PC-9 (cell line): ENCODE measurements around the gene LRFN5. TPM values are rescaled to one million over a fixed set of nuclear protein-coding genes. Genes with fewer than 3 reads are reported as not detected.

Experiments
- BruUV-seq: library from RNA; stranded (reverse); fragments of 400-500 nt; replicated peaks from 2 replicates; lab custom pipeline; 2021; lab: Mats Ljungman, UMichigan
- CTCF ChIA-PET: fragments of 300-600 bp; sonication (Branson Sonifier 250); formaldehyde crosslinking; loops from one replicate; lab custom pipeline; 2022; ENCODE audit warnings: antibody characterized with exemption; lab: Charles Lee
- POLR2A ChIA-PET: fragments of 300-600 bp; sonication (Branson Sonifier 250); formaldehyde crosslinking; loops from one replicate; lab custom pipeline; 2022; ENCODE audit warnings: antibody characterized with exemption; ENCODE audit not compliant: unreplicated experiment; lab: Charles Lee
- DNase-seq, 2 experiments: peaks; one replicate each; pipeline versions ENCODE4 v3.0.0 to v3.0.0-alpha.2; 2015 to 2022; ENCODE audit warnings: mixed read lengths in 1 of 2
- H2AFZ ChIP-seq: fragments of 200-600 bp; sonication (generic); 2 replicates; pipeline ENCODE4 v1.8.1; 2017; ENCODE audit warnings: antibody characterized with exemption
- H3F3A ChIP-seq: fragments of 200-600 bp; sonication (generic); 2 replicates; pipeline ENCODE4 v1.8.1; 2017; ENCODE audit warnings: antibody characterized with exemption, mild to moderate bottlenecking, low read depth; ENCODE audit not compliant: insufficient read depth
- H3K27ac ChIP-seq: fragments of 200-600 bp; sonication (generic); 2 replicates; pipeline ENCODE4 v1.6.1; 2016; ENCODE audit warnings: mixed run types
- H3K27me3 ChIP-seq: fragments of 200-600 bp; sonication (generic); 2 replicates; pipeline ENCODE4 v1.6.1; 2016; ENCODE audit warnings: low read depth, mixed run types; ENCODE audit not compliant: insufficient read depth
- H3K36me3 ChIP-seq: fragments of 200-600 bp; sonication (generic); 2 replicates; pipeline ENCODE4 v1.6.1; 2016; ENCODE audit warnings: low read depth, mixed run types
- H3K4me1 ChIP-seq: fragments of 200-600 bp; sonication (generic); replicated peaks from 2 replicates; pipeline ENCODE4 v1.6.1; 2016; ENCODE audit warnings: mixed run types; ENCODE audit not compliant: insufficient read depth
- H3K4me2 ChIP-seq: fragments of 200-600 bp; sonication (generic); 2 replicates; pipeline ENCODE4 v1.6.1; 2017; ENCODE audit warnings: mixed run types
- H3K4me3 ChIP-seq: fragments of 200-600 bp; sonication (generic); 2 replicates; pipeline ENCODE4 v1.6.1; 2016; ENCODE audit warnings: mixed run types
- H3K79me2 ChIP-seq: fragments of 200-600 bp; sonication (generic); 2 replicates; pipeline ENCODE4 v1.6.1; 2017; ENCODE audit warnings: low read depth, mixed run types
- H3K9me2 ChIP-seq: fragments of 200-600 bp; sonication (generic); 2 replicates; pipeline ENCODE4 v1.8.1; 2017; ENCODE audit warnings: mild to moderate bottlenecking; ENCODE audit not compliant: insufficient read depth
- H3K9me3 ChIP-seq: fragments of 200-600 bp; sonication (generic); 2 replicates; pipeline ENCODE4 v1.8.1; 2016; ENCODE audit warnings: low read depth; ENCODE audit not compliant: insufficient read depth
- H4K20me1 ChIP-seq: fragments of 200-600 bp; sonication (generic); 2 replicates; pipeline ENCODE4 v1.8.1; 2017; ENCODE audit not compliant: insufficient read depth
- EZH2 ChIP-seq: fragments of 200-600 bp; sonication (generic); IDR thresholded peaks from 2 replicates; pipeline ENCODE4 v1.8.0; 2017; ENCODE audit warnings: antibody characterized with exemption, low read depth
- intact Hi-C: fragments of 100-400 bp; cut with micrococcal nuclease; formaldehyde crosslinking; loops from one replicate; pipeline ENCODE4 v1.10.0; 2022; ENCODE audit not compliant: unreplicated experiment
- total RNA-seq: library from RNA; stranded (reverse); gene quantifications from 2 replicates; pipeline ENCODE4 v1.2.3, GENCODE V29; 2021
- TF ChIP-seq, protein P1 (sequence below): fragments of 200-600 bp; sonication (generic); conservative IDR thresholded peaks from 2 replicates; pipeline ENCODE4 v1.6.1; 2017; ENCODE audit warnings: mixed run types, antibody characterized with exemption, mild to moderate bottlenecking, moderate library complexity

Gene LRFN5
- total RNA-seq, 1 experiment from 2014 or later, result not detected

DNA sequence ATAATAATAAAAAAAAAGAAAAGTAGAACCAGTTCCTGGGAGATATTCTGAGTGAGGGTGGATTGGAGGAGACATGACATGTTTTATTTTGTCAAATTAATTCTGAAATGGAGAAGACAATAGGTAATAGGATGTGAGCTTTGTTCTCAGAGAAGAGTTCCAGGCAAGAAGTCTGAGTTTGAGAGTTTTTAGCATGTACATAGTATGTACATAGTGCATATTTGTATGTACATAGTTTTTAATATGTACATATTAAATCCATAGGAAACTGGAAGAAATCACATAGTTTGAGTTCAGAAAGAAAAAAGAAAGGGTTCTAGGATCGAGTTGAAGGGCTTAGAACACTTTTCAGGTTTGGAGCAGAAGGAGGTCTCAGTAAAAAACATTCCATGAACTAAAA, 47.5 kb downstream of the LRFN5 start:
- Histone ChIP-seq H3K4me3 (no peak overlapping the region), H3K36me3 (no peaks in the 10 kb centered on the region), H3K27ac (no peak overlapping the region), H3K27me3 (no peaks in the 10 kb centered on the region), H3K9me3 (no peaks in the 10 kb centered on the region), H3F3A (no peaks in the 10 kb centered on the region), H3K4me2 (no peak overlapping the region), H3K79me2 (no peaks in the 10 kb centered on the region), H3K4me1 (no peaks in the 10 kb centered on the region), H3K9me2 (no peaks in the 10 kb centered on the region), H2AFZ (no peak overlapping the region), H4K20me1 (no peaks in the 10 kb centered on the region)
- TF ChIP-seq EZH2, result no peak
- TF ChIP-seq, protein P1, sequence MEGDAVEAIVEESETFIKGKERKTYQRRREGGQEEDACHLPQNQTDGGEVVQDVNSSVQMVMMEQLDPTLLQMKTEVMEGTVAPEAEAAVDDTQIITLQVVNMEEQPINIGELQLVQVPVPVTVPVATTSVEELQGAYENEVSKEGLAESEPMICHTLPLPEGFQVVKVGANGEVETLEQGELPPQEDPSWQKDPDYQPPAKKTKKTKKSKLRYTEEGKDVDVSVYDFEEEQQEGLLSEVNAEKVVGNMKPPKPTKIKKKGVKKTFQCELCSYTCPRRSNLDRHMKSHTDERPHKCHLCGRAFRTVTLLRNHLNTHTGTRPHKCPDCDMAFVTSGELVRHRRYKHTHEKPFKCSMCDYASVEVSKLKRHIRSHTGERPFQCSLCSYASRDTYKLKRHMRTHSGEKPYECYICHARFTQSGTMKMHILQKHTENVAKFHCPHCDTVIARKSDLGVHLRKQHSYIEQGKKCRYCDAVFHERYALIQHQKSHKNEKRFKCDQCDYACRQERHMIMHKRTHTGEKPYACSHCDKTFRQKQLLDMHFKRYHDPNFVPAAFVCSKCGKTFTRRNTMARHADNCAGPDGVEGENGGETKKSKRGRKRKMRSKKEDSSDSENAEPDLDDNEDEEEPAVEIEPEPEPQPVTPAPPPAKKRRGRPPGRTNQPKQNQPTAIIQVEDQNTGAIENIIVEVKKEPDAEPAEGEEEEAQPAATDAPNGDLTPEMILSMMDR, result no peak
- DNase-seq, result no peak
- ChIA-PET POLR2A (no interaction called here), CTCF (no interaction called here)
- BruUV-seq, result no TSS peak
- intact Hi-C loops, result no loop called here

DNA sequence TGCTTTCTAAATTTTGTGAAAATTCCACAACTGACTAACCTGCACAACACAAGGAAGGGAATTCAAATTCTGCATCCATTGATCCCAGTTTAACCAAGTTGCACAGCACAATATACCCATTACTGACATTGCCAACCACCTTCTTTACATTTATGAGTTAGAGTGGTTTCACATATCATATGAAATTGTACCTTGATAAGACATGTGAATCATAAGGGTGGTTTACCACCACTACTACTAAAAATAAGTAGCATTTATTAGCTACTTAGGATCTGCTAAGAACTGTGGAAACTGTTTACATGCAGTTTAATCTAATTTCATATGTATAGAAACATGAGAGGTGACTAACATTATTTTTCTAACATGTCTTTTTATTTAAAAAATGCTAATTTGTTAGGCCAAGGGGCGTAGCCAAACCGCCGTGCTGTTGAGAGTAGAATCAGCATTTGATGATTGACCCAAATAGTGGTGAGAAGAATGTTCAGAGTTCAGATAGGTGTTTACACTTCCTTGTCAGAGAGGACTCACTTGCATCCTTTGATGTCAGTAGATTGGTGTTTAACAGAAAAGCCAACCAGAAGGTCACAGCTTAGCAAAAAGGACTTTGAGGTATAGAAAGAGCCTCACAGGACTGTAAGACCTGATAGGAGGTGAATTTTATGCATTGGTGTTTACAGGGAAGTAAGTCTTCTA, 56.2 kb downstream of the LRFN5 start:
- H3K4me1 ChIP-seq, result no peaks in the 10 kb centered on the region

DNA sequence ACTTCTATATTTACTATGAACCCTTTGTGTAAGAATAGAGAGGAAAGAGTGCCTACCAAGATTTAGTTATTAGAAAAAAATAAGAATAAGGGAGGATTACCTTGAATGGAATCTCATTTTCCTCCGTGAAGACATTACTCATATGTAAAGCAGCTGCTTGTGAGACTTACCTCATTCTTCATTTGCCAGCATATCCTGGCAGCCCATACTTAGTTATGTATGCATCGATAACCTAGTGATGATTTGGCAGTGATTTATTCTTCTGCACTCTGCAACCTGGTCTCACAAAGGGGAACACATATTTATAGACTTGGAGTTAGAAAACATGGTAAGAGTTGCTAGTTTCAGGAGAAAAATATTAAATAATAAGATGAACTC, 56.8 kb downstream of the LRFN5 start:
- CTCF ChIA-PET, result no interaction called here
- BruUV-seq, result no TSS peak
- H4K20me1 ChIP-seq, result no peaks in the 10 kb centered on the region
- no peak overlapping the region for H3K4me2 ChIP-seq
- no peak overlapping the region for H2AFZ ChIP-seq
- H3K4me3 ChIP-seq, result no peak overlapping the region
- no peaks in the 10 kb centered on the region for H3K27me3 ChIP-seq
- intact Hi-C loops, result no loop called here
- no peaks in the 10 kb centered on the region for H3K4me1 ChIP-seq
- TF ChIP-seq EZH2, result no peak
- TF ChIP-seq, protein P1, result no peak
- no peak for DNase-seq
- H3F3A ChIP-seq, result no peaks in the 10 kb centered on the region
- no peak overlapping the region for H3K27ac ChIP-seq
- POLR2A ChIA-PET, result no interaction called here
- no peaks in the 10 kb centered on the region for H3K79me2 ChIP-seq
- H3K9me2 ChIP-seq, result no peaks in the 10 kb centered on the region
- no peaks in the 10 kb centered on the region for H3K9me3 ChIP-seq
- H3K36me3 ChIP-seq, result no peaks in the 10 kb centered on the region

More for the DNA sequence above, 56.2 kb downstream of the LRFN5 start:
- H3K79me2 ChIP-seq, result no peaks in the 10 kb centered on the region
- H3K4me2 ChIP-seq, result no peak overlapping the region
- H3K27ac ChIP-seq, result no peak overlapping the region
- H3F3A ChIP-seq, result no peaks in the 10 kb centered on the region
- POLR2A ChIA-PET, result no interaction called here
- CTCF ChIA-PET, result no interaction called here
- H3K36me3 ChIP-seq, result no peaks in the 10 kb centered on the region
- no peaks in the 10 kb centered on the region for H4K20me1 ChIP-seq
- no peaks in the 10 kb centered on the region for H3K27me3 ChIP-seq
- H3K9me3 ChIP-seq, result no peaks in the 10 kb centered on the region
- intact Hi-C loops, result no loop called here
- BruUV-seq, result no TSS peak
- DNase-seq, result no peak
- H3K9me2 ChIP-seq, result no peaks in the 10 kb centered on the region
- H2AFZ ChIP-seq, result no peak overlapping the region
- H3K4me3 ChIP-seq, result no peak overlapping the region
- TF ChIP-seq, protein P1, result no peak
- no peak for TF ChIP-seq EZH2
